Activated CD4-positive, alpha-beta T cell treated with anti-CD3 and anti-CD28 coated beads, Interleukin-10, Interleukin-2, amounts not matched to agents 100 ng/mL and 50 ng/mL, durations not matched to agents 16 hours and 8 hours (primary cell): ENCODE measurements around the gene PTGIS.
A peak's percentile ranks its signal among the peaks of the same experiment; 100 is the strongest.
"Not testable (repeated sequence)": the region's sequence is repeated elsewhere in the genome, so short reads cannot be mapped to it uniquely, and the experiment has no call there.

Experiments used
- DNase-seq: peaks from one replicate; pipeline ENCODE4 v3.0.0-alpha.2; 2020

Gene PTGIS

DNA sequence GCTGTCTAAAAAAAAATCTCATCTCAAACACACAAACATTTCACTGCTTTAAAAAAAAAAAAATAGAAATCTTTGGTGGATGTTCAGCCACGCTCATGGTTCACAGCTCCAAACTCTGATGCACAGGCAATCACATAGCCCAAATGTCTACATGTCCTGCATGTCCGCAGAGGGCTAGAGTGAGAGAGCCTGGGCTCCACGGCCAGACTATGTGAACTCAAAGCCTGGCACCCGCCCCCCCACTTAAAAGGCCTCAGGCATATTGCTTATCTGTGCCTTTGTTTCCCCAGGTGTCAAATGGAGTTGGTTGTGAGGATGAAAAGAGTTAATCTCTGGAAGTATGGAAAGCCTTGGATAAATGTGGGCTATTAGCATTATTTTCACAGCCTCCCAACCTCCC lies 10.5 kb upstream of the PTGIS start:
- DNase-seq, result no peak

DNA sequence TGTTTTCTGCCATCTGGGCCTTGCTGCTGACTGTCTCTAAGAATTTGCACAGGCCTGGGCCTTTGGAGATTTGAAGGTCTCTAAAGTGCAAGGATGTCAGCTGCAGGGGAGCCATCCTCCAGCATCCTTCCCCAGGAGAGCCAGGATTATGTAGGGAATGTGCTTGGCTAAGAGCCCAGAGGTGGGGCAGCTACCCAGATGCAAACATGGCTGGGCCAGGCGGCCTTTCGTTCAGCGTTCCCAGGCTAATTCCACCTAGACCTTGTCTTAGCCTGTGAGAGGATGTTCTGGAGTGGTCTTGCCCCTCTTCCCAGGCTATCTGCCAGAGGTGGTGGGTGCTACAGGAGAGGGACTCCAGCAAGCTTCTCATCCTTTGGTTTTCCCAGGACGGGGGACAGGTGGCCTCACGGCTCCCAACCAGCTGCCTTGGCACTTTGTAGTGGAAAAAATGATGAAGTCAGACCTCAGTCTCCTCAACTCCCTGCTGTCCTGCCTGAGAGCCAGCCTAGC lies 7.7 kb upstream of the PTGIS start:
- DNase-seq, result no peak

DNA sequence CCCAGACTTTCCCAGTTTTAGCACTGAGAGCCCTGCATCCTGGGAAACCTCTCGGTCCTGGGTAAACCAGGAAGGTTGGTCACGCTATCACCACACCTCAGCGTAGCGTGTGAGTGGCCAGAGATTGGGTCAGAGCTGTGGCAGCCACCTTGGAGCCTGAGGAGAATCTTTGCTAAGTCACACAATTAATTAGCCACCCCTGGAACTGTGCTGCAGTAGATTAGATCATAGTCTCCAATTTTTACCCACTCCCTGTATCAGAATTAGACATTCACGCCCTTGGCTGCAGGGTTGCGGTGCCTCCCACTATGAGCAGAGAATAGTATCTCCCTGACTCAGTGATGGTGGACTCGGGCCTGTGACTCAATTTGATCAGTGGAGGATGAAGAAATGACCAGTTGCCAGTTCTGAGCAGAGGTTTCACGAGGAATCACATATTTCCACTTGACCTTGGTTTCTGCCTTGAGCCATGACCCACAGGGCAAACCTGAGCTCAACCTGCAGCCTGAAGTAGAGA lies 6.0 kb upstream of the PTGIS start:
- peak; percentile 20 for DNase-seq

DNA sequence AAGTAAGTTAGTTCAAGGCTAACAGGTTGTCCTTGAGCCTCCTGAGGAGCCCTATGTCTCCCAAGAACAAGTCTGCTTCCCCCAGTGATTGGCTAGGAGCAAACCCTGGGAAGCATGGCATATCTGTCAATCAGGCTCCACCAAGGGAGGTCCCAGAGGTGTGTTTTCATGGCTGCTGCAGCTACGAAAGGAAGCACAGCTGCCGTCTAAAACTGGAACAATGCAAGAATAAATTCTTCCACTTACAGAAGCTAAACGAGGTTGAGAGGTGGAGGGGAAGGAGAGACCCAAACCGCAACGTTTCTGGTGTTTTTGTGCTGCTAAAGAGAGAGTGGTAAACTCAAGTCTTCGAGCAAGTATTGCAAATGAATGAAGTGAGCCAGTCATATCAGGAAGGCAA lies 4.9 kb upstream of the PTGIS start:
- peak; percentile 30 for DNase-seq

DNA sequence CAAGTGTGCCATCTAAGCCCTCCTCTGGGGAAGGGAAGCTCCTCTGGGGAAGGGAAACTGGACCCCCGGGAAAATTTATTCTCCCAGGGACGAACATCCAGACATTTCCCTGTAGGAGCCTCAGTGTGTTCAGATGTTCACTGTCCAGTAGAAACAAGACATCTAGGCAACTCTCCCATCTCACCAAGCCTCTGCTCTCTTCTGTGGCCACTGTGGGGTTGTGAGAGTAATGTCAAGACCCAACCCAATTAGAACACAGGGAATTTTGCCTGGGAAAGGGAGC lies 3.6 kb upstream of the PTGIS start:
- no peak for DNase-seq

DNA sequence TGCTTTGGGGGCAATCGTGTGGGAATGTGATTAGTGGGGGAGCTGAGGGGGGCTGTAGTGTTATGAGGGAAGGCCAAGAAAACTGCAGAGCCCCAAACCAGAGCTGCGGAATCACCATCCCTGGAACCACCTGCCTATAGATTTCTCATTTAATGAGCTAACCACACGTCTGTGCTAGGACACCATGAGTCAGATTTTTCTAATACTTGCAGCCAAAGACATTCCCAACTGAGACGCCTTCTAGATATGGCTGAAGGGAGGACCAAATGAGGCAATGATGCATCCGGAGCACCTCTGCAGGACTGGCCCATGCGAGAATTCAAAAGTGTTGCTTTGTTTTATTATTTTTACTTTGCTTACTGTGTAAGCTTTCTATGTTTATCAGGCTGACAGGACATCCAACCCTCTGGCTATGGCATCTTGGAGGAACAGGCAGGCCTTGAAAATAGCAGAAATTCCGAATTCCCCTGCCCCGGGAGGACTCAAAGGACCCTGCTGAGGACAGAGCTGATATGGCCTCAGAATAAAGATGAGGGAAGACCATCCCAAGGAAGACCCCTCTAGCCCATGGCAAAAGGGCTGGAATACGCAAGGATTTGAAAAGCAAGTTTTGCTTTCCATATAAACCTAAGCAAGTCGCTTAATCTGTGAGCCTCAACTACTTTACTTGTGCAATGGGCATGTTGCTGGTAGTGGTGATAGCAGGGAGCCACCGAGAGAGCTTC lies 3.1 kb upstream of the PTGIS start:
- no peak for DNase-seq

DNA sequence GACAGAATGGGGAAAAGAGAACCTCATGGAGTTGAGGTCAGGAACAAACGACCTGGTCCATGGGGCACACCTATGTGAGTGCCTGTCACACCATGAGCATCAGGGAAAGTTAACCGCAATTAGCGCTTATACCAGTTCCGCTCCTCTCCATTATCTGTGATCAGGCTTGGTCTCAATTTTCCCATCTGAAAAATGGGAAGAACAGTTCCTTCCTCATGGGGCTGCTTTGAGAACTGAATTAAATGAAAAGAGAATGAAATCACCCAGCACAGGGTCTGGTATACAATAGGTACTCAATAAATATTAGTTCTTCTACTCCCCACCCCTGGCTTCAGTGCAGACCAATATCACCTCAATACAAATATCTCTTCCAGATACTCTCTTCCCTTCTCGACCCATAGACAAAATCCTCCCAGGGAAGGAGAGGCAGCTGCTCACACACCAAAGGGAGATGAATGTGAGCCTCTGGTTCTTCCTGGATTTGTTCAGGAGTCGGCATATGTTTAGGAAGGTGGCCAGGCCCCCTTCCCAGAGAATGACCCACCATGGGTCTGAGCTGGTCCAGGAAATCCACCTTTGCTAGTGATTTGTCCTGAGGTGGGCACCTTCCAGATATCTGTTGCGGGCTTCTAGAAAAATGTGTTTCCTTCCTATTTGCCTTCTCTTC lies 2.4 kb upstream of the PTGIS start:
- DNase-seq, result no peak

DNA sequence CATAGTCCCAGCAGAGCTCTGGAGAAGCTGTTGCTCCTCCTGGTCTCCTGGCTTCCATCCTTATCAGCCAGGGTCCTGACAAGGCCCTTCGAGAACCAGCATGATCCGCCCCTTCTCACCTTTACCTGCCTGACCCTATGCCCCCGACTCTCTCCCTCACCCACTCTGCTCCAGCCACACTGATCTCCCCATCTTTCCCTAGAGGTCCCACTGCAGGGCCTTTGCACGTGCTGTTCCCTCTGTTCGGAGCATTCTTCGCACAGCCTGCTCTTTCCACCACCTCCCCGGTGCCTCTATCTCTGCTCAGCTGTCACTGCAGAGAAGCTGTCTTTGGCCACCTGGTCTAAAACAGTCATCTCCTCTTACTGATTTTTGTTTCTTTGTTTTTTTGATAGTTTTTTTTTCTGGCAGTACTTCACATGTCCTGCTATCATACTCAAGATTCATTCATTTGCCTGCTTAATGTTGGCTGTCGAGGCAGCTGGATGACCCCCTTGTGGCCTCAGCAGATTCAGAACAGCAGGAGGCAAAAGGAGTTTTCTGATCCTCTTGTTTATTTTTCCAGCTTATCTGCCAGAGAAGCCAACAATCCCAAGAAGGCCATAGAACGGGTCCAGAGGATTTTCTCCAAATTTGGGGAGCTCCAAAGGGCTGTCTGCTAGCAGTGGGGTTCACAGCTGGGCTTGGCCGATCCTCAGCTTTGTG lies 1.6 kb upstream of the PTGIS start:
- no peak for DNase-seq

DNA sequence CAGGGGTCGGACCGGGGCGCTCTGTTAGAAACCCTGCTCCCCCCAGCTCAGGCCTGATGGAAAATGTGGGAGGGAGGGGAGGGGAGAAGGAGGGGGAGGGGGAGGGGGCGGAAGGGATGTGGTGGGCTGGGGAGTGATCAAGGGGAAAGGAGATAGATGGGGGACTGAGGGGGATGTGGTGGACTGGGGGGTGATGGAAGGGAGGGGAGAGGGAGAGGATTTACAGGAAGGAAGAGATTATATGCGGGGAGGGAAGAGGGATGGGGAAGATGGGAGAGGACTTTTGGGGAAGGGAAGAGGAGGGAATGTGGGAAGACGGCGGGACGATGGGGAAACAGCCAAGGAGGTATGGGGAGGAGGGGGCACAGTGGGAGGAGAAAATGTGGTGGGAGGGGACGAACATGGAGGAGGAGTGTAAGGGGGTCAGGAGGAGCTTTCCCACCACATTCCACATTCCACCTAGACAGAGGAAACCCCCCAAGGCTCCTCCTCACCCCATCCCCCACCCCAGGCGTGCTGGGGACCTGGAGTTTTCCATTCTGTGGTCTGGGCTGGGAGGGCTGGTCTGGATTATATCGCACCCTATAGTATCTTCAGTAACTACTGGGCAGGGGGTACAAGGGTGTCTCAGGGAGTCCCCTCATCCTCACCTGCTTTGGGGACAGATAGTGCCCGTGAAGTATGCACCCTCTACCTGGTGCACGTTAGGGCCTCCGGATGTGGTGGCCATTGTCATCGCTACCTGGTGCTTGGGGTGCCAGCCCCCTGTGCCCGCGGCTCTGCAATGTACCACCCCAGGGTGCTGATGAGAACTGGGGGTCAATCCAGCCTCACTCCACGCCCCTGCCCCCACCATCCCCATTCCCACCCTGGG lies 578 bp upstream of the PTGIS start:
- no peak for DNase-seq

DNA sequence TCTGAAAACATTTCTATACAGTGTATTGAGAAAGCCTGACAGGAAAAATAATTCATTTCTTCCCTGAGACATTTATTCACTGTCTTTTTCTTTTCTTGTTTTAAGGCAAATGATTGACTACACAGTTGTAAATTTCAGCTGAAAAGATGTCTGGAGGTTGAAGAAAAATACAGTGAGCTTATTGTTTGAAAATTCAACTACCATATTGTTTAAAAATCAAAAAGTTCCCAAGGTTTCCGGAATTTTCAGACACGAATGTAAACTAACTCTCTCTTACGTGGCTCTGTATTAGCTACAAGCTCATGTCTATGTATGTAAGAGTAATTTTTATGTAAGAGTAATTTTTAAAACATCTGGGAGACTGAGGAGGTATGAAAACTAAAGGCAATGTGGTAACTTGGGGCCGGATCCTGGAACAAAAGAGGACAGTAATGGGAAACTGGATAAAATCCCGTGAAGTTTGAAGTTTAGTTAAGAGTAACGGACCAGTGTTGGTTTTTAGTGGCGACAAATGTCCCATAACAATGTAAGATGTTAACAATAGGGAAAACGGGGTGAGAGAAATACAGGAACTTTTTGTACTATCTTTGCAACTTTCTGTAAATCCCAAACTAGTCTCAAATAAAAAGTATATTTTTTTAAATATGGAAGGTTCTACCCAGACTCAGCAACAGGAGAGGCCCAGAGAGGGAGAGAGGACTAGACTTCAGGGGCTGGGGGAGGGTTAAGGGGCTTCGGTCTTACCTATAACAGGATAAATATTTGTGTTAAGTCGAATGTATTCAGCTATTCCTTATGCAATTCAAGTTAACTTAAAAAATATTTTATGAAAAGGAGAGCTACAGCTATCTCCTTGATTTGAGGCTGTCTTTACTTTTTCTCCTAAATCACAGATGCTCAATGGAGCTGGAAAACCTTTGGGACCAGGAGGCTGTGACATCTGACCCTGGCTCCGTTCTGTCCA lies 1.3 kb downstream of the PTGIS start:
- DNase-seq, result no peak

DNA sequence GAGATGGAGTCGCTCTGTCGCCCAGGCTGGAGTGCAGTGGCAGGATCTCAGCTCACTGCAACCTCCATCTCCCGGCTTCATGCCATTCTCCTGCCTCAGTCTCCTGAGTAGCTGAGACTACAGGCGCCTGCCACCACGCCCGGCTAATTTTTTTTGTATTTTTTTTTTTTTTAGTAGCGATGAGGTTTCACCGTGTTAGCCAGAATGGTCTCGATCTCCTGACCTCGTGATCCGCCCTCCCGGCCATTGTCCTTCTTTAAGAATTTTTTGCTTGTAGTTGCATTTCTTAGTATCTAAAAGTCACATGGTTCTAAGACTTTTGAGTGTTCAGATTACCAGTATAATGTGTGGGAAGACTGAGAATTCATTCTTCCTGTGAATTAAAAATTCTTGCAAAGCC lies 2.9 kb downstream of the PTGIS start:
- DNase-seq, result not testable (repeated sequence)

DNA sequence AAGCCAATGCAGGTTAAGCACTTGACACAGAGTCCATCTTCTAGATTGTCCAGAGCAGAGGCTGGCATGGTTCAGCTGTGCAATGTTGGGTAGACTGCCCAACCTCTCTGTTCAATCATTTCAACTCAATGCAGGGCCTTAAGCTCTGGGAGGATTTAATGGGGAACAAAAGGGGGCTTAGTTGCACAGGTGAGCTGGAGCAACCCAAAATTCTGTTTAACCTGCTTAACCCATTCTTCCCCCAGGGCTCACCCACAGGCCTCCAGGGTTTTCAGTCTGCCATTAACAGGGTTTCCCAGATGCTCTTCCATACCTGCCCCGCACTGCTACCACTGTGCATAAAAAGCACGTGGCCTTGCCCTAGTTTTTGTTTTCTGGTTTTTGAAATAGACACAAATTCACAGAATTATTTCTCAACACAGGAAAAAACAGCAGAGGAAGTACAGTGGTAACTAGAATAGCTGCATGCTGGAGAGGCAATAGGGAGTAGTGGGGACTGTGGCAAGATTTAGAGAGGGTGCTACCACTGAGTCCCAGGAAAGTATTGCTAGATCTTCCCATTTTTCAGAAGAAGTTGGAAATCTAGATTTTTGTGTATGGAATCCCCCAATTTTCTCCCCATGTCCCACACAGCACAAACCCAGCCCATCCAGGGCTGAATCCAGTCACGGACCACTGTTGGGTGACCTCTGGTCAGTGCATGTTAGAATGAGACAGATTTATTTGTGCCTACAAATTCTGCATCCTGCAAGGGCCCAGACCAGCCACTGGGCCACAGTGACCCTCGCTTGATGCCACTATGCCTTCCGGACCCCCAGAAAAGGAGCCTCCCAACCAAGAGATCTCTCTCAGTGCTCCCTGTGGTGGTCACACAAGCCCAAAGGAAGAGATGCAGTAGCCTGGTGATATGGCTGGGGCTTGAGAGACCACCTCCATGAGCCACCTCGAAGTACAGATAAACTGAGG lies 4.6 kb downstream of the PTGIS start:
- DNase-seq, result no peak

DNA sequence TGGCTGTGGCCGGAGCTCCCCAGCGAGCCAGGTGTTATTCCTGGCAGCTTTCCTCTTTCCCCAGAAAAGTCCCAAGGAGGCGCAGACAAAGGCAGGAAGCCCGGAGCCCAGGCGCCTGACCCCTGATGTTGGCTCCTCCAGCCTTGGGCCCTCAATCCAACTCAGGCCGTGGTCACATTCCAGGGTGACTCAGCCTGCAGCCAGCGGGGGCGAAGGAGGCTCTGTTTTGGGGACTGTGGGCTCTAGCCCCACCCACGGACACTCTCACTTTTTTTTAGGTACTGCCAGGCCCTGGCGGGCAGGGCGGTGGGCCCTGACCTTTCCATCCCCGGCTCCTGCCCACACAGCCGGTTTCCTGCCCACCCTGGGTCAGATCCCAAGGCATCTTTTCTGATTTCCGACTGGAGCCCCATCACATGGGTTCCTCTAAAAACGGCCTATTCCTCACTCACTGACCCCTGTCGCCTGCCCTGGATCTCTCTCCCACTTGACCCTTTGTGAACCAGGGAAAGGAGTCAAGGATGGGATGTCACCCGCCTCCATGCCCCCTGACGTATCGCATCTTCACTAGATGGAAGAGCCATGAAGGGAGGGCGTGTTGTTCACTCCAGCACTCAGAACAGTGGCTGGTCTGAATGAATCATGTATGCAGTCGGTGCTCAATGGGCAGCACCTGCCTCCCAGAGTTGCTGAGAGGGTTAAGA lies 5.5 kb downstream of the PTGIS start:
- no peak for DNase-seq

DNA sequence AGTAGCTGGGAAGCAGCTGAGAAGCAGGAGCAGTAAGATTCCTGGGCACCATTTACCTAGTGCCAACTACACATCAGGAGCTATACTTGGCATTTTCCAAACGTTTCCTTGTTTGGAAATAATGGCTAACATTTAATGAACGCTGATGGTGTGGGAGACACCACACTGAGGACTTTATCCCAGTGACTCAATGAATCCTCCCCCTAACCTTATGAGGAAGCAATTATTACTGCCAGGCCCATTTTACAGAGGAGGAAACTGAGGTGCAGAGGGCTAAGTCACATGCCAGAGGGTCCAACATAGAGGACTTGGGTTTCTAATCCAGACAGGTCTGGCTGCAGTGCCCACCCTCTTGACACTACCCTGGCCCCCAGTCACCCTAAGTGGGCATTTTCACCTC lies 6.1 kb downstream of the PTGIS start:
- DNase-seq, result no peak

DNA sequence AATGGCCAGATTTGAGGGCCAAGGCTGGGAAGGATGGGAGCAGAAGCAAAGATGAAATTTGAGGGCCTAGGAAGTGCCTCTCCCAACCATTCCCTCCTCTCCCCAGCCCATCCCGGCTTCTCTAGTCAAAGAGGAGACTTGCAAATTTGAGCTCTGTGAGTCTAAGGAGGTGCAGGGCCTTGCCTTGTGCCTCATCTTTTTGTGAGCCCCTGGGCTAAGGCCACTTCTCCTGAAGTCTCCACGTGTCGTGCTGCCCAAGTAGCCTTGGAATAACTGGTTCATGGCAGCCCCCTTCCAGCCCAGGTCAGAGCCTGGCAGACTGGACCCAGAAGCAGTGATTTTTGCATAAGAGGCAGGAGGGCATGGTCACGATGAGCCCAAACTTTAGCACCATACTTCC lies 6.7 kb downstream of the PTGIS start:
- no peak for DNase-seq

DNA sequence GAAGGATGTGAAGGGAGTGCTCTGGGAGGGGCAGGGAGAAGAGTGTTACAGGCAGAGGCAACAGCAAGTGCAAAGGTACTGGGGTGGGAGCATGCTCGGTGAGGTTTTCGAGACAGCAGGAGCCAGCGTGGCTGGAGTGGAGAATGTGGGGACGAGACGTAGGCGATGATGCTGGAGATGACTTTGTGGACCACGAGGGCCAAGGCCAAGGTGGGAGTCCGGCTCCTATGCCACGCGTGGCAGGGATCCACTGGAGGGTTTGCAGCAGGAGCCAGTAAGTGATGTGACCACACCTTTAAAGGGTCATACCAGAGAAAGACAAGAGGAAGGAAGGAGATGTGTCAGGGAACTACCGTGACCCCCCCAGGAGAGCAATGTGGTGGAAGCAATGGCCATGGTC lies 7.3 kb downstream of the PTGIS start:
- no peak for DNase-seq

DNA sequence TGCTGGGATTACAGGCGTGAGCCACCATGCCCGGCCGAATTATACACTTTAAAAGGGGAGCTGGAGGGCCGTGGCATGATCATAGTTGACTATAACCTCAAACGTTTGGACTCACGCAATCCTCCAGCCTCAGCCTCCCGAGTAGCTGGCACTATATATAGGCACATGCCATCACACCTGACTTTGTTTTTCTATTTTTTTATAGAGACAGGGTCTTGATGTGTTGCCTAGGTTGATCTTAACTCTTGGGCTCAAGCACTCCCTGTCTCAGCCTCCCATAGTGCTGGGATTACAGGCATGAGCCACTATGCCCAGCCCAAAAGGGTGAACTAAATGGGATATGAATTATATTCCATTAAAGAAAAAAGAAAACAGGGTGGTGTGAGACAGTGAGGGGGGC lies 7.8 kb downstream of the PTGIS start:
- no peak for DNase-seq

DNA sequence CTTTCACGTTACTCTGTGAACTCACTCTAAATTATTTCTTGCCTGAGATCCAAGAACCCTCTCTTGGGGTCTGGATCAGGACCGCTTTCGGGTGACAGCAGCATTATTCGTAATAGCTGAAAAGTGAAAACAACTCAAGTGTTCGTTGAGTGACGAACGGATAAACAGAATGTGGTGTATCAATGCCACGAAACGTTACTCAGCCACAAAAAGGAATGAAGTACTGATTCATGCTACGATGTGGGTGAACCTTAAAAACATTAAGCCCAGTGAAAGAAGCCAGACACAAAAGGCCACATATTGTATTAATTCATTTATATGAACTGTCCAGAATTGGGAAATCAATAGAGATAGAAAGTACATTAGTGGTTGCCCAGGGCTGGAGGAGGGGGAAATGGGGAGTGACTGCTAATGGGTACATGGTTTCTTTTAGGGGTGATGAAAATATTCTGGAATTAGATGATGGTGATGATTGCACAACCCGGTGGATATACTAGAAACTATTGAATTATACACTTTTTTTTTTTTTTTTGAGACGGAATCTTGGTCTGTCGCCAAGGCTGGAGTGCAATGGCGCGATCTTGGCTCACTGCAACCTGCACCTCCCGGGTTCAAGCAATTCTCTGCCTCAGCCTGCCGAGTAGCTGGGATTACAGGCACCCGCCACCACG lies 8.4 kb downstream of the PTGIS start:
- DNase-seq, result no peak

DNA sequence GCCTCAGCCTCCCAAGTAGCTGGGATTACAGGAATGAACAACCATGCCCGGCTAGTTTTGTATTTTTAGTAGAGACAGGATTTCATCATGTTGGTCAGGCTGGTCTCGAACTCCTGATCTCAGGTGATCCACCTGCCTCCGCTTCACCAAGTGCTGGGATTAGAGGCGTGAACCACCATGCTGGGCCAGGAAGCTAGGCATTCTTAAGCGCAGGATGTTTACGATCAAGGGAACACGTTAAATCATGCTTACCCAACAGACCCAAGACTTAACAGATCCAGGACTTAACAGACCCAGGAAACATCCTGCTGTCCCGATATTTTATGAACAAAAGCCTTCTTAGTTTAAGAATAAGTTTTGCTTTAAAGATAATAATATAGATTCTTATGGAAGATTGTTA lies 9.1 kb downstream of the PTGIS start:
- DNase-seq, result no peak
